NCI-H2081 treated with DMSO at 0.1 percent for 48 hours (cell line): Measurements from ENCODE around the gene DCD.

ENCODE experiments used
- DNase-seq: peaks from one replicate; lab custom pipeline; 2025; lab: John Stamatoyannopoulos, UW

DCD gene

DNA sequence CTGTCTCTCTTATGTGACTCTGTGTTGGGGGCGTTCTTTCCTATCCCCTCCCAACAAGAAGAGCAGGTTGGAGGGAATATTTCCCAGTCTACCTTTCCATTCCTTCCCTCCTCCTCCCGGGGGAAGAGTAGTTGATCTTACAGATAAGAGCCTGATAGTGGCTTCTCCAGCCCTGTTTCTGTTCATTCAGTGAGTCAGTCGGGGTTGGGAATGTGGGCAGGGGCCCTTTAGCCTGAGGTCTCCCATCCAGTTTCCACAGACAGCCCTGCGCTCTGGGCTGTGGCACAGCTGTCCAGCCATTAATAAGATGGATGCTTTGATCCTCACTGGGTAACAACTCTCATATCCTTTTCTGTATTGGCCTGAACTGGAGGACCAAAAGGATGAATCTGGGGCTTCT is 41.6 kb downstream of the DCD start:
- DNase-seq: no peak

DNA sequence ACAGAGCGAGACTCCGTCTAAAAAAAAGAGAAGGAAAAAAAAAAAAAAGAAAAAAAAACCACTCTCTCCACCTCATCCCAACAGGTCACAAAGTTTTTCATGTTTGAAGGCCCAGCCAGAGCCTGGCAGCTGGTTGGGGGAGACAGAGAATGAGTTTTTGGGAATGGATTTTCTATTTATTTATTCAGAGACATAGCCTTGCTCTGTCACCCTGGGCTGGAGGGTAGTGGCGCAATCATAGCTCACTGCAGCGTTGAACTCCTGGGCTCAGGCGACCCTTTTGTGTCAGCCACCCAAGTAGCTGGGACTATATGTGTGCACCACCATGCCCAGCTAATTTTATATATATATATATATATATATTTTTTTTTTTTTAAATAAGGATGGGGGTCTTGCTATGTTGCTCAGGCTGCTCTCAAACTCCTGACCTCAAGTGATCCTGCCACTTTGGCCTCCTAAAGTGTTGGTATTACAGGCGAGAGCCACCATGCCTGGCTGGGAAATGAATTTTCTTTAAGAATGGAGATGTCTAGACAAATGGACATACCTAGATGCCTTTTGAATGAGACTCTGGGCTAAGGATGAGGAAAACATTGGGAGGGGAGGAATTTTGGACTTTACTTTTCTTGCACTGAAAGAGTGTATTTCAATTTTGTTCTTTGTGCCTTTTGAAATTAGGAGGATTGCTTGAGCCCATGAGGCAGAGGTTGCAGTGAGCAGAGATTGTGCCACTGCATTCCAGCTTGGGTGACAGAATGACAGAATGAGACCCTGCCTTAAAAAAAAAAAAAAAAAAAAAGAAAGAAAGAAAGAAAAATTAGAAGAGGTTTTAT is 42.8 kb downstream of the DCD start:
- no peak for DNase-seq

DNA sequence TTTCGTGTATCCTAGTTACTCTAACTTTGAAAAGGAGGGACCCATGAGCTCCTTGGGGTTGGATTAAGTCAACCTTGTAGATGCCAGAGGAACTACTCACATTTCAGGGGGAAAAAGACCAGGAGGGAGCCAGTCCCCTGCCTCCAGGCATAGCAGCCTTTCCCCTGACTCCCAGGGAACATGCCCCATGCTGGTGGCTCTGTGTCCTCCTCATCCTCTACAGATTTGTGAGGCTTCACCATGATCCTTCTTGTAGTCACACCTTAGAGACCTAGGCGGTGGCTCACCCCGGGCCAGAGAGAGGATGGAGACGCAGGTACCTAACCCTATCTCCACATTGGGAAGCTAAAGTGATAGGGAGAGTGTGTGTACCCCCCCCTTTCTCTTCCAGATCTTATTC is 43.7 kb downstream of the DCD start:
- no peak for DNase-seq

DNA sequence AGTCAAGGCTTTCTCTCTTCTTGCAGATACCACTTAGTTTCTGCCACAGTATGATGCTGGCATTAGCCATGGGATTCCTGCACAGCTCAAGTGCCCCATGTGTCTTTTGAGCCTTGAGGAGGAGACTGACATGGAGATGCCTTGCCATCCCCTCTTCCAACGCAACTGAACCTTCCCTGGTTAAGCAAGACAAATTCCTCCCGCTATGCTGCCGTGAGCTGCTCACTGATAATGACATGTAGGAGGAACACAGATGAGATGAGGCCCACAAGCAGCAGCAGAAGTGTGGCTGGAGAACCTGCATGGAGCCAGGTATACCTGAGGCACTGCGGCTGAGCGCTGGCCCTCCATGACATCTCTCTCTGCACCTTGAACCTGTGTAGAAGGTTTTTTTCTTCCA is 44.3 kb downstream of the DCD start:
- DNase-seq: no peak

DNA sequence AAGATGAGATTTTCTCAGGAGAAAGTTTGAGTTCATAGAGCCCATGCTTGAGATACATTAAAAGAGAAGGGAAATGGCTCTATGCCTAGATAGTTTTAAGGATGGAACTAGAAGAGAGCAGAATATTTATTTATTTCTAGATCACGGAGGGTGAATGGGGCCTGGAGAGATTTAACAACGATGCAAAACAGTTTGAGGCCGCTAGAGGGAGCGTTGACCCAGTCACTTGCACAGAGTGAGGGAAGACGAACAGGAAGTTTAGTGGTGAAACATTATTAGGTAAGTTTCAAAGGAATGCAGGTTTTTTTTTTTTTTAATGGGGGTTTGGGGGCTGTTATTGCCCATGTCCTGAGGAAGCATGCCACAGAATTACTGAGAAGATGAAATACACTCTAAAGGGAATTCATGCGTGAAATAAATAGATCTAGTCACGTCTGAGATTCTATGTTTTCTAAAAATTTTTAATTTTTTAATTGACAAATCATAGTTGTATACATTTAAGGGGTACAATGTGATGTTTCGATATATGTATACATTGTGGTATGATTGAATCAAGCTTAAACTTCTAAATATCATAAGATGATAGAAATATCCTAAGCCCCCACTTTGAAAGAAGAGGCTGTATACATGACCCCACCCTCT is 44.9 kb downstream of the DCD start:
- no peak for DNase-seq

DNA sequence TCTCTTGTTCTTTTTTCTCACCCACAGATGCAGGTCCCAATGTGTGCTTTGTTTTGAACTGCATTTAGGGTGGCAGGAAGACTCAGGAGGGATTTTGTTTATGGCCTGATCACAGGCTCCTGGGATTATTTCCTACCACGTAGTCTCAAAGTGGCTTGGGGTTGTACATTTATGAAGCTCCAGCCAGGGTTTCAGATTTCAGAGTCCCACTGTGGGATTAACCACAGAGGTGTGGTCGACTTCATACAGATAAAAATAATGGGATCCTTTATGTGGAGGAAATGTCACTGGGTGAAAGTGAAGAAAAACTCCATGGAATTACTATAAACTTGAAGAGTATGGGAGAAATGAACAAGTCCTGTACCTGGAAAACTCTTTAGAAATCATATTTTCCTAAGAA is 45.5 kb downstream of the DCD start:
- DNase-seq: no peak

DNA sequence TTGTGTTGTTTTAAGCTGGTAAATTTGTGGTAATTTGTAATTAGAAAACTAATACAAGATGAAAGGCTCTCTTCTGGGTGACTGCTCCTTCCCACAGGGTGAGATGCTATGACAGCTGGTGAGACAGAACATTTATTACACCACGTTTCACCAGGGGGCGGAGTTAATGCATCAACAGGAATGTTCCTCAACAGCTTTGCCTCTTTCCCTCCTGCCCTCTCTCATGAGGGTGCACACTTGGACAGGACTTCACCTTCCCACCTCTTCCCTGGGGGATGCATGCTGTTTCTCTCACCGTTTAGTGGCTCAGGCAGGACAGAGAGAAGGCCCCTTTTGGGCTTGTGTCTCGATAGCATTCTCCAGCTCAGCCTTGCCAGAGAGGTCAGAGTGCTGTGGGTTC is 46.3 kb downstream of the DCD start:
- no peak for DNase-seq

DNA sequence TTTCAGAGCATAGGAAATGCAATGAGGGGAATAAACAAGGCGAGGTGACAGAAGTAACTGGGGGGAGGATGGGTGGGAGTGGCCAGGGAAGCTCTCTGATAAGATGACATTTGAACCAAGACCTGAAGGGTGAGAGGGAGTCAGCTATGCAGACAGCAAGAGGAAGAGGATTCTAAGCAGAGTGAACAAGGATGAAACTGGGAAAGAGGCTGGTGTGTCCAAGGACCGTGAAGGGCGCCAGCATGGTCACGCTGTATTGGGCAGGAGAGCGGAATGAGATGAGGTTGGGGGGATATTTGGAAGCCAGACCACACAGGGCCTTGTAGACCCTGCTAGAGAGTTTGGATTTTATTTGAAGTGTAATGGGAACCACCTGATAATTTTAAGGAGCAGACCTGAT is 49.2 kb downstream of the DCD start:
- no peak for DNase-seq

DNA sequence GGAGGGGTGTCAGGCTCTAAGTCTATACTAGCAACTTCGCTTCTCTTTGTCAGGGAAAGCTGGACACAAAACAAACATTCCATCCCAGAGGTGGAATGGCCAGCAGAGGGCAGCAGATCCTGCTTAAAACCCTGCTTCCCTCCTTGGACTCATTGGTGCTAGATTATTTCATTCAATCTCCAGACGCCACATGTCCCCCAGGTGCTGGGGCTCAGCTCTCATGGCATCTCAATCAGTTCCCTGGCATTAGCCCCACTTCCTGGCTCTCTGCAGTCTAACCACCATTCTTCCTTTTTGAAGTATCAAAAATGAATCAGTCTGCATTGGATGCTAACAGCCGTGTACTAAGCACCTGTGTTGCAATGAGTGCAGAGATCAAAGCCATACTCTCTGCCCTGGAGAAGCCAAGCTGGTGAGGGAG is 51.6 kb downstream of the DCD start:
- no peak for DNase-seq

DNA sequence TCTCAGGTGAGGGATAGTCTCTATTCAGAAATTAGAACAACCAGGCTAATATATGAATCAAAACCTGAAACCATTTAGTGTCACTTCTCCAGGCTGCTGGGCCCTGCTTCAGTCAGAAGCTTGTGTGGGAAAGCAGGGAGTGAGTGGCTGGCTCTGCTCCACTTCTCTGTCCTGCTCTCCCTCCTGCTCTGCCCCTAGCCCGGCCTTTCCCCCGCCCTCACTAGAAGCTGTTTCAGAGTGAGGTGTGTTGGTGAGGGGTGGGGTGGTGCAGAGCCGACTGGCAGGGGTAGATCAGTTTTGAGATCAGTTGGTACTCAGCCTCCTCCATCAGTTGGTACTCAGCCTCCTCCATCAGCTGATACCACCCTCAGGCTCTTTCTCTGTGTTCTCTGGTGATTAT is 52.7 kb downstream of the DCD start:
- no peak for DNase-seq
